HEK293 (cell line): ENCODE measurements around the gene PPP1R18.

Experiments used
- GFI1B ChIP-seq: fragments of 450-650 bp; formaldehyde crosslinking; IDR thresholded peaks from 2 replicates; pipeline ENCODE4 v1.5.1; 2016; ENCODE audit warnings: missing biosample characterization, missing genetic modification characterization
- GLIS1 ChIP-seq: fragments of 450-650 bp; formaldehyde crosslinking; IDR thresholded peaks from 2 replicates; pipeline ENCODE4 v1.5.1; 2016; ENCODE audit warnings: missing biosample characterization, missing genetic modification characterization
- SCRT1 ChIP-seq: fragments of 450-650 bp; formaldehyde crosslinking; IDR thresholded peaks from 2 replicates; pipeline ENCODE4 v1.5.1; 2016; ENCODE audit warnings: missing biosample characterization, missing genetic modification characterization, borderline replicate concordance
- SCRT2 ChIP-seq: fragments of 450-650 bp; formaldehyde crosslinking; IDR thresholded peaks from 2 replicates; pipeline ENCODE4 v1.5.1; 2016; ENCODE audit warnings: missing biosample characterization, missing genetic modification characterization
- TRIM28 ChIP-seq: IDR thresholded peaks from 2 replicates; pipeline ENCODE4 v1.6.1; 2011; ENCODE audit warnings: low read length, control low read depth, borderline replicate concordance
- ZBTB21 ChIP-seq: fragments of 450-650 bp; formaldehyde crosslinking; IDR thresholded peaks from 2 replicates; pipeline ENCODE4 v1.5.1; 2017; ENCODE audit warnings: missing biosample characterization, missing genetic modification characterization
- ZNF121 ChIP-seq: fragments of 450-650 bp; formaldehyde crosslinking; IDR thresholded peaks from 2 replicates; pipeline ENCODE4 v1.5.1; 2016; ENCODE audit warnings: missing biosample characterization, missing genetic modification characterization
- ZNF133 ChIP-seq: fragments of 450-650 bp; formaldehyde crosslinking; IDR thresholded peaks from 2 replicates; pipeline ENCODE4 v1.5.1; 2016; ENCODE audit warnings: missing biosample characterization, missing genetic modification characterization
- ZNF155 ChIP-seq: fragments of 450-650 bp; formaldehyde crosslinking; IDR thresholded peaks from 2 replicates; pipeline ENCODE4 v1.5.1; 2016; ENCODE audit warnings: missing biosample characterization, missing genetic modification characterization
- ZNF19 ChIP-seq: fragments of 450-650 bp; formaldehyde crosslinking; IDR thresholded peaks from 2 replicates; pipeline ENCODE4; 2016; ENCODE audit warnings: missing biosample characterization, missing genetic modification characterization, low read depth
- ZNF239 ChIP-seq: fragments of 450-650 bp; formaldehyde crosslinking; IDR thresholded peaks from 2 replicates; pipeline ENCODE4 v1.5.1; 2016; ENCODE audit warnings: missing biosample characterization, missing genetic modification characterization
- ZNF292 ChIP-seq: fragments of 450-650 bp; formaldehyde crosslinking; IDR thresholded peaks from 2 replicates; pipeline ENCODE4 v1.5.1; 2016; ENCODE audit warnings: low read depth, missing biosample characterization, missing genetic modification characterization, borderline replicate concordance
- ZNF302 ChIP-seq: fragments of 450-650 bp; formaldehyde crosslinking; IDR thresholded peaks from 2 replicates; pipeline ENCODE4 v1.5.1; 2016; ENCODE audit warnings: missing biosample characterization, missing genetic modification characterization, low read depth
- ZNF311 ChIP-seq: fragments of 450-650 bp; formaldehyde crosslinking; IDR thresholded peaks from 2 replicates; pipeline ENCODE4 v1.5.1; 2017; ENCODE audit warnings: missing biosample characterization, missing genetic modification characterization, borderline replicate concordance
- ZNF37A ChIP-seq: fragments of 450-650 bp; IDR thresholded peaks from 2 replicates; pipeline ENCODE4 v1.5.1; 2018; ENCODE audit warnings: missing biosample characterization, missing genetic modification characterization
- ZNF394 ChIP-seq: fragments of 450-650 bp; formaldehyde crosslinking; IDR thresholded peaks from 2 replicates; pipeline ENCODE4 v1.5.1; 2016; ENCODE audit warnings: missing biosample characterization, missing genetic modification characterization, mild to moderate bottlenecking, moderate library complexity, borderline replicate concordance
- ZNF416 ChIP-seq: fragments of 450-650 bp; formaldehyde crosslinking; IDR thresholded peaks from 2 replicates; pipeline ENCODE4 v1.5.1; 2016; ENCODE audit warnings: missing biosample characterization, missing genetic modification characterization
- ZNF529 ChIP-seq: fragments of 450-650 bp; formaldehyde crosslinking; IDR thresholded peaks from 2 replicates; pipeline ENCODE4 v1.5.1; 2017; ENCODE audit warnings: missing genetic modification characterization, missing biosample characterization; ENCODE audit not compliant: insufficient replicate concordance
- ZNF530 ChIP-seq: fragments of 450-650 bp; formaldehyde crosslinking; IDR thresholded peaks from 2 replicates; pipeline ENCODE4 v1.5.1; 2016; ENCODE audit warnings: low read depth, missing biosample characterization, missing genetic modification characterization
- ZNF585B ChIP-seq: fragments of 450-650 bp; formaldehyde crosslinking; IDR thresholded peaks from 2 replicates; pipeline ENCODE4 v1.5.1; 2016; ENCODE audit warnings: missing biosample characterization, missing genetic modification characterization
- ZNF596 ChIP-seq: fragments of 450-650 bp; IDR thresholded peaks from 2 replicates; pipeline ENCODE4 v1.5.0; 2018; ENCODE audit warnings: missing biosample characterization, mild to moderate bottlenecking, missing genetic modification characterization, moderate library complexity
- ZNF670 ChIP-seq: fragments of 450-650 bp; formaldehyde crosslinking; IDR thresholded peaks from 2 replicates; pipeline ENCODE4 v1.5.1; 2016; ENCODE audit warnings: missing biosample characterization, missing genetic modification characterization, low read depth
- ZNF747 ChIP-seq: fragments of 450-650 bp; formaldehyde crosslinking; IDR thresholded peaks from 2 replicates; pipeline ENCODE4 v1.5.1; 2016; ENCODE audit warnings: missing biosample characterization, missing genetic modification characterization
- ZNF830 ChIP-seq: fragments of 450-650 bp; IDR thresholded peaks from 2 replicates; pipeline ENCODE4 v1.5.0; 2018; ENCODE audit warnings: missing biosample characterization, missing genetic modification characterization, low read depth, mild to moderate bottlenecking, moderate library complexity
- TF ChIP-seq, protein P1 (sequence below): sonication (generic); formaldehyde crosslinking; IDR thresholded peaks from 2 replicates; pipeline ENCODE4 v1.8.1; 2022; ENCODE audit warnings: mild to moderate bottlenecking, moderate library complexity, missing genetic modification reagents
- TF ChIP-seq, protein P2 (sequence below): fragments of 450-650 bp; formaldehyde crosslinking; IDR thresholded peaks from 2 replicates; pipeline ENCODE4 v1.5.1; 2016; ENCODE audit warnings: missing biosample characterization, missing genetic modification characterization
- TF ChIP-seq, protein P3 (sequence below): fragments of 450-650 bp; formaldehyde crosslinking; IDR thresholded peaks from 2 replicates; pipeline ENCODE4 v1.5.1; 2016; ENCODE audit warnings: missing biosample characterization, missing genetic modification characterization
- TF ChIP-seq, protein P4 (sequence below): fragments of 450-650 bp; formaldehyde crosslinking; IDR thresholded peaks from 2 replicates; pipeline ENCODE4; 2016; ENCODE audit warnings: missing biosample characterization, missing genetic modification characterization
- TF ChIP-seq, protein P5 (sequence below): fragments of 450-650 bp; formaldehyde crosslinking; IDR thresholded peaks from 2 replicates; pipeline ENCODE4 v1.5.1; 2017; ENCODE audit warnings: missing biosample characterization, missing genetic modification characterization
- TF ChIP-seq, protein P6 (sequence below): fragments of 450-650 bp; formaldehyde crosslinking; IDR thresholded peaks from 2 replicates; pipeline ENCODE4 v1.5.1; 2016; ENCODE audit warnings: missing biosample characterization, missing genetic modification characterization

The PPP1R18 gene

DNA sequence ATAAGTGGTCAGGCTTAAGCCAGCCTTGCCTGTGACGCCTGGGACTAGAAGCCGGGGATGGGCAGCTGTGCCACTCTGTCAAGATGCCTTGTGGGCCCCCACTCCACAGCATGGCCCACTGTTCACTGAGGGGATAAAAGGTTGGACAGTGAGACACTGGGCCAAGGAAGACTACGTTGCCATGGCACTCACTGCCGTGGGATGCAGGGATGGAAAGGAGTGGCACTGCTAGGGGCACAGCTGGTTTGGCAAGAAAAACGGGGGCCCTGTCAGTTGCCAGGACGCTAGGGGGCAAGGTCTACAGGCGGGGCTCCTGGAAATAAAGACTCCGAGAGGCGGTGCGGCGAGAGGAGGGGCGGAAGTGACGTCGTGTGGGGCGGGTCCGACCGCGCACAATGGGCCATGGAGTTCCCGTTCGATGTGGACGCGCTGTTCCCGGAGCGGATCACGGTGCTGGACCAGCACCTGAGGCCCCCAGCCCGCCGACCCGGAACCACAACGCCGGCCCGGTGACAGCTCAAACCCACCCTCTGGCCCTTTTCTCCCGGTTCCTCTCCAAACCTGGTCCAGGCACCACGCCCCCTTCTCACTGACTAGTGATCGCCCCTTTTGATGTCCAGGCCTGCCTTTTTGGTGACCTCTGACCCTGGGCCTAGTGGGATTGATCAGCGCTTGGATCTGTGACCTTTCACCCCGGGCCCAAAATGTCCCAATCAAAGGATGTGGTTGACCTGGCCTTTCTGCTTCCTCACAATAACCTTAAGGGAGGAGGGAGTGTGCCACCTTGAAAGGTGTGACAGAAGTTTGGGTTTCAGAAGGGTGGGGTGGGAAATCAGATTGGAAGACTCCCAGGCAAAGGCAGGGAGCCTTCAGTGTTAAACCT, 59.7 kb downstream of the PPP1R18 start, which contains the start of gene ATAT1 (continued):
- TF ChIP-seq SCRT1 (tag by site-specific recombination) (no peak), ZNF37A (tag by site-specific recombination) (no peak), ZNF747 (tag by site-specific recombination) (no peak), ZNF530 (tag by site-specific recombination) (no peak), ZNF19 (no peak), ZNF596 (tag by site-specific recombination) (no peak), ZNF311 (tag by site-specific recombination) (no peak), ZNF239 (tag by site-specific recombination) (no peak), ZNF302 (no peak), ZNF155 (tag by site-specific recombination) (no peak), TRIM28 (no peak; the same call in 1 of the 2 replicates), ZNF670 (tag by site-specific recombination) (no peak), ZNF292 (tag by site-specific recombination) (no peak), ZBTB21 (no peak; the same call in 1 of the 2 replicates), ZNF416 (tag by site-specific recombination) (no peak), ZNF830 (tag by site-specific recombination) (no peak), GFI1B (tag by site-specific recombination) (no peak), GLIS1 (peak; percentile 38; the same call in 1 of the 2 replicates), ZNF394 (0 out of 2 replicates have a peak, but pooled peaks have one; percentile 35), ZNF121 (tag by site-specific recombination) (no peak), ZNF133 (tag by site-specific recombination) (no peak), SCRT2 (tag by site-specific recombination) (no peak), ZNF585B (tag by site-specific recombination) (no peak), ZNF529 (tag by site-specific recombination) (no peak)
- TF ChIP-seq, protein P1, sequence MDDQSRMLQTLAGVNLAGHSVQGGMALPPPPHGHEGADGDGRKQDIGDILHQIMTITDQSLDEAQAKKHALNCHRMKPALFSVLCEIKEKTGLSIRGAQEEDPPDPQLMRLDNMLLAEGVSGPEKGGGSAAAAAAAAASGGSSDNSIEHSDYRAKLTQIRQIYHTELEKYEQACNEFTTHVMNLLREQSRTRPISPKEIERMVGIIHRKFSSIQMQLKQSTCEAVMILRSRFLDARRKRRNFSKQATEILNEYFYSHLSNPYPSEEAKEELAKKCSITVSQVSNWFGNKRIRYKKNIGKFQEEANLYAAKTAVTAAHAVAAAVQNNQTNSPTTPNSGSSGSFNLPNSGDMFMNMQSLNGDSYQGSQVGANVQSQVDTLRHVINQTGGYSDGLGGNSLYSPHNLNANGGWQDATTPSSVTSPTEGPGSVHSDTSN (CRISPR knock-in tag), result no peak
- TF ChIP-seq, protein P2, sequence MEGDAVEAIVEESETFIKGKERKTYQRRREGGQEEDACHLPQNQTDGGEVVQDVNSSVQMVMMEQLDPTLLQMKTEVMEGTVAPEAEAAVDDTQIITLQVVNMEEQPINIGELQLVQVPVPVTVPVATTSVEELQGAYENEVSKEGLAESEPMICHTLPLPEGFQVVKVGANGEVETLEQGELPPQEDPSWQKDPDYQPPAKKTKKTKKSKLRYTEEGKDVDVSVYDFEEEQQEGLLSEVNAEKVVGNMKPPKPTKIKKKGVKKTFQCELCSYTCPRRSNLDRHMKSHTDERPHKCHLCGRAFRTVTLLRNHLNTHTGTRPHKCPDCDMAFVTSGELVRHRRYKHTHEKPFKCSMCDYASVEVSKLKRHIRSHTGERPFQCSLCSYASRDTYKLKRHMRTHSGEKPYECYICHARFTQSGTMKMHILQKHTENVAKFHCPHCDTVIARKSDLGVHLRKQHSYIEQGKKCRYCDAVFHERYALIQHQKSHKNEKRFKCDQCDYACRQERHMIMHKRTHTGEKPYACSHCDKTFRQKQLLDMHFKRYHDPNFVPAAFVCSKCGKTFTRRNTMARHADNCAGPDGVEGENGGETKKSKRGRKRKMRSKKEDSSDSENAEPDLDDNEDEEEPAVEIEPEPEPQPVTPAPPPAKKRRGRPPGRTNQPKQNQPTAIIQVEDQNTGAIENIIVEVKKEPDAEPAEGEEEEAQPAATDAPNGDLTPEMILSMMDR, result peak; percentile 89
- TF ChIP-seq, protein P3, sequence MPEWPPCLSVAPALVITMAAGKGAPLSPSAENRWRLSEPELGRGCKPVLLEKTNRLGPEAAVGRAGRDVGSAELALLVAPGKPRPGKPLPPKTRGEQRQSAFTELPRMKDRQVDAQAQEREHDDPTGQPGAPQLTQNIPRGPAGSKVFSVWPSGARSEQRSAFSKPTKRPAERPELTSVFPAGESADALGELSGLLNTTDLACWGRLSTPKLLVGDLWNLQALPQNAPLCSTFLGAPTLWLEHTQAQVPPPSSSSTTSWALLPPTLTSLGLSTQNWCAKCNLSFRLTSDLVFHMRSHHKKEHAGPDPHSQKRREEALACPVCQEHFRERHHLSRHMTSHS (tag by site-specific recombination), result no peak
- TF ChIP-seq, protein P4, sequence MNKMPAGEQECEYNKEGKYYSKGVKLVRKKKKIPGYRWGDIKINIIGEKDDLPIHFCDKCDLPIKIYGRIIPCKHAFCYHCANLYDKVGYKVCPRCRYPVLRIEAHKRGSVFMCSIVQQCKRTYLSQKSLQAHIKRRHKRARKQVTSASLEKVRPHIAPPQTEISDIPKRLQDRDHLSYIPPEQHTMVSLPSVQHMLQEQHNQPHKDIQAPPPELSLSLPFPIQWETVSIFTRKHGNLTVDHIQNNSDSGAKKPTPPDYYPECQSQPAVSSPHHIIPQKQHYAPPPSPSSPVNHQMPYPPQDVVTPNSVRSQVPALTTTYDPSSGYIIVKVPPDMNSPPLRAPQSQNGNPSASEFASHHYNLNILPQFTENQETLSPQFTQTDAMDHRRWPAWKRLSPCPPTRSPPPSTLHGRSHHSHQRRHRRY (tag by site-specific recombination), result no peak
- TF ChIP-seq, protein P5, sequence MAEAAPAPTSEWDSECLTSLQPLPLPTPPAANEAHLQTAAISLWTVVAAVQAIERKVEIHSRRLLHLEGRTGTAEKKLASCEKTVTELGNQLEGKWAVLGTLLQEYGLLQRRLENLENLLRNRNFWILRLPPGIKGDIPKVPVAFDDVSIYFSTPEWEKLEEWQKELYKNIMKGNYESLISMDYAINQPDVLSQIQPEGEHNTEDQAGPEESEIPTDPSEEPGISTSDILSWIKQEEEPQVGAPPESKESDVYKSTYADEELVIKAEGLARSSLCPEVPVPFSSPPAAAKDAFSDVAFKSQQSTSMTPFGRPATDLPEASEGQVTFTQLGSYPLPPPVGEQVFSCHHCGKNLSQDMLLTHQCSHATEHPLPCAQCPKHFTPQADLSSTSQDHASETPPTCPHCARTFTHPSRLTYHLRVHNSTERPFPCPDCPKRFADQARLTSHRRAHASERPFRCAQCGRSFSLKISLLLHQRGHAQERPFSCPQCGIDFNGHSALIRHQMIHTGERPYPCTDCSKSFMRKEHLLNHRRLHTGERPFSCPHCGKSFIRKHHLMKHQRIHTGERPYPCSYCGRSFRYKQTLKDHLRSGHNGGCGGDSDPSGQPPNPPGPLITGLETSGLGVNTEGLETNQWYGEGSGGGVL (tag by site-specific recombination), result no peak
- TF ChIP-seq, protein P6, sequence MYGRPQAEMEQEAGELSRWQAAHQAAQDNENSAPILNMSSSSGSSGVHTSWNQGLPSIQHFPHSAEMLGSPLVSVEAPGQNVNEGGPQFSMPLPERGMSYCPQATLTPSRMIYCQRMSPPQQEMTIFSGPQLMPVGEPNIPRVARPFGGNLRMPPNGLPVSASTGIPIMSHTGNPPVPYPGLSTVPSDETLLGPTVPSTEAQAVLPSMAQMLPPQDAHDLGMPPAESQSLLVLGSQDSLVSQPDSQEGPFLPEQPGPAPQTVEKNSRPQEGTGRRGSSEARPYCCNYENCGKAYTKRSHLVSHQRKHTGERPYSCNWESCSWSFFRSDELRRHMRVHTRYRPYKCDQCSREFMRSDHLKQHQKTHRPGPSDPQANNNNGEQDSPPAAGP (tag by site-specific recombination), result peak; percentile 87
